Glomerular endothelial cell (primary cell): ENCODE data around the gene C2orf80. TPM values are rescaled to one million over a fixed set of nuclear protein-coding genes. Genes with fewer than 3 reads are reported as not detected.
"Not testable (repeated sequence)": the region's sequence is repeated elsewhere in the genome, so short reads cannot be mapped to it uniquely, and the experiment has no call there.

ENCODE experiments used
- DNase-seq: peaks from one replicate; pipeline ENCODE4 v3.0.0-alpha.2; 2011; ENCODE audit warnings: low read depth, low spot score; ENCODE audit errors: extremely low read depth
- total RNA-seq: library from RNA; depleted of rRNA; stranded (reverse); fragments of >200 nt; gene quantifications from 2 replicates; pipeline ENCODE4 v1.2.3, GENCODE V29; 2015

Gene C2orf80
- total RNA-seq, 1 donor from 2014 or later, result not detected

- DNase-seq, result no peak
Measured at GRCh38 chr2:208136716-208137094, 53.1 kb downstream of the C2orf80 start.

DNA sequence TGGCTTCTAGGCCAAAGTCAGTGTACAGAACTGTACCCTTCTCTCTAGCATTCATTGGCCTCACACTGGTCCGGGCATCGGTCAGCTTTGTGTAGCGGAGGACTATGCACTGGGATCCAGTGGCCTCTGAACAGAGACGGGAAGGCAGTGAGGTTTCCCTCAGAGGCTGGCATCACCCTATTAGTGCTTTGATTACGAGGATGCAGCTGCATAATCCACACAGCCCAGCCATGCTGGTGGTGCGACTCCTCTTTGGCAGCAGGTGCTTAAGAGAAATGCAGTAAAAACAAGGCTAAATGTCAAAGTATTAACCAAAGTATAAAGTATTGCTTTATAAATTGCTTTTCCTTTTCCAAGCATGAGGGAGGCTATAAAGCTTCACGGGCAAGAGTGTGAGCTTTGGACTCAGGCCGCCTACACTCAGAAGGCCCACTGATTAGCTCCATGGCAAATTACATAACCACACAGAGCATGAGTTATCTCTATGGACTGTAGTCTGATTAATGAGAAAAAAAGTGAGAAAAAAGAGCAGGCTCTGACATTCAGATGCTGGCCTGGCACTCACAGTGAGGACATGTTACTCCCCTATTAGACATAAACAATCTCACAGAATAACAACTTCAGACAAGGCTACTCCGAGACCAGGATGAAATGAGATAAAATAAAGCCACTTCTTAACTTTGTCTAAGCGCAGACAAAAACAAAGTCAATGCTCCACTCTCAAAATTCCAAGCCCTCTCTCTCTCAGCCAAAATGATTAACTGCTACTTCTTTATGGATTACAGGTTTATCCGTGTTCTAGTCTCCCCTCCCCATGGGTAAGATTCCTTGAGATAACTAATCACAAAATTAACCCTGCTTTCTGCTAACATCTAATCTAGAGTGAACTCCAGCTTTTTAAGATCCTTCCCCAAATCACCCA lies 53.8 kb downstream of the C2orf80 start:
- no peak for DNase-seq

DNA sequence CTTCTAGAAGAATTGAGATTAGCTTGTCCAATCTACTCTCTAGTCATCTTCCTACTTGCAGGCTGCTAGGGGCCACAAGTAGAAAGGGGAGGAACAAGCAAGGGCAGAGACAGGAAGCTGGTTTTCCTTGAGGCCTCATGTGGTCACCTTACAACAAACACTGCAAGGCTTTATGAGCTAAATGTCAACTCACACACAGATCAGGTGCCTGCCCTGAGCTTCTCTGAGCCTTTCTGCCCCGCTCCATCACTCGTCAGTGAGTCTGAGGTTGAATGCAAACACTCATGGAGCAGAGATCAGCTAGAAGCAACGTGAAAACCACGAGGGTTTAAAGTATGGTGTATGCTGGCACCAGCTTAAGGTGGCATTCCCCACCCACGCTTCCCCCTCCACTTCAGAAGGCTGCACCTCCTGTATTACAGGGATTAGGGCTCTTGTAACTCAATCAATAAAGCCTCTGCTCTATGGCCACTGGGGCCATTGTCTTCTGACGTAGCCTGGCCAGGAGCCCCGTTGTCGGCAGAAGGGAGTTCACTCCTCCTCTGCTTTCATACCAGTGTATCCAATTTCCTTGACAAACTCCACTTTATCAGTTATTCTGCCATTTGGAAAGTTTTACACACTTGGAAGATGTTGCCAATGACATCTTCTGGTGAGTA lies 54.8 kb downstream of the C2orf80 start:
- no peak for DNase-seq

DNA sequence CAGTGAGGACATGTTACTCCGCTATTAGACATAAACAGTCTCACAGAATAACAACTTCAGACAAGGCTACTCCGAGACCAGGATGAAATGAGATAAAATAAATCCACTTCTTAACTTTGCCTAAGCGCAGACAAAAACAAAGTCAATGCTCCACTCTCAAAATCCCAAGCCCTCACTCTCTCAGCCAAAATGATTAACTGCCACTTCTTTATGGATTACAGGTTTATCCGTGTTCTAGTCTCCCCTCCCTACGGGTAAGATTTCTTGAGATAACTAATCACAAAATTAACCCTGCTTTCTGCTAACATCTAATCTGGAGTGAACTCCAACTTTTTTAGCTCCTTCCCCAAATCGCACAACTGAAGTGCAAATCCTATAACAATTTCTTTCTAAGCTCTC lies 59.1 kb downstream of the C2orf80 start:
- DNase-seq, result no peak

DNA sequence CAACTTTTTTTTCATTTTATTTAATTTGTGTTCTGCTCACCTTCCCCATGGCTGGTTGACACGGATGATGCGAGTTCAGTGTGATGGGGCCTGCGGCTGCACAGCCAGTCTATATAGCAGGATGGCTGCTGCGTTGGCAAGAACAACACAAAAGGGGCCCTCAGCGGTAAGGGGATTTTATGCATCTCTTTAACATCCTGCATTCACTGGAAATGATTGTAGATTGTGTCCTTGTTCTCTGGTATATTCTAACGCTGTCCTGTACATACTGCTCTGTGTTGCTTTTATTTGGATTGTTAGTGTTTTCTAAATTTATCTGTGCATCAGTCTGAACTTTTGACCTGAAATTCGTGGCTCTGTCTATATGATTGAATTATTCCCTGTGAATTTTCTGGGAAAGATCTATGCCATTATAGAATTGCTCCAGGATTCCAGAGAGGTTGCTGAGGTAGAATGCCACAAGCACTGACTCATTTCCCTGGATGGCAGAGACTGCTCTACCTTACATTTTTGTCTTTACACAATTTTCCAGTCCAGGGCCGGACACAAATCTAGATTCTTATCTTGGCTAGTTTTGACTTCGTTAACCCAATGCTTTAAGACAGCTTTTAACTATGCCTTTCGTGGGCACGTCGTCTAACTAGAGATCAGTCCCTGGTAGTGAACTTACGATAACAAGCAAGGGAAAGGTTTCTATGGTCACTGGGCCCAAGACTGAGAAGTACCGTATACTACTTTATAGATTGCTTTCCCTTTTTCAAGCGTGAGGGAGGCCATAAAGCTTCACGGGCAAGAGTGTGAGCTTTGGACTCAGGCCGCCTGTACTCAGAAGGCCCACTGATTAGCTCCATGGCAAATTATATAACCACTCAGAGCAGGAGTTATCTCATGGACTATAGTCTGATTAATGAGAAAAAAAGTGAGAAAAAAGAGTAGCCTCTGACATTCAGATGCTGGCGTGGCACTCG lies 59.8 kb downstream of the C2orf80 start, which contains the start of gene CRYGC:
Gene CRYGC, minus strand, starts transcription at position 85 of the 968 bp plus-strand sequence. Its CDS starts 36 bp downstream, at position 49.
- no peak for DNase-seq

GRCh38 chr2:208128136-208128535 lies 61.7 kb downstream of the C2orf80 start:
- DNase-seq, result no peak

DNA sequence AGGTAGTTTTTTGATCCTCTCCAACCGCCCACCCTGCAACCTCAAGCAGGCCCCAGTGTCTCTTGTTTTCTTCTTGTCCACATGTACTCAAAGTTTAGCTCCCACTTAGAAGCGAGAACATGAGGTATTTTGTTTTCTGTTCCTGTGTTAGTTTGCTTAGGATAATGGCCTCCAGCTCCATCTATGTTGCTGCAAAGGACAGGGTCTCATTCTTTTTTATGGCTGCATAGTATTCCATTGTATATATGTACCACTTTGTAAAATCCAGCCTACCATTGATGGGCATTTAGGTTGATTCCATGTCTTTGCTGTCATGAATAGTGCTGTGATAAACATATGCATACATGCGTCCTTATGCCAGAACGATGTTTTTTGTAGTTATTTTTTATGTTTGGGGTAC lies 62.7 kb downstream of the C2orf80 start:
- DNase-seq, result no peak

DNA sequence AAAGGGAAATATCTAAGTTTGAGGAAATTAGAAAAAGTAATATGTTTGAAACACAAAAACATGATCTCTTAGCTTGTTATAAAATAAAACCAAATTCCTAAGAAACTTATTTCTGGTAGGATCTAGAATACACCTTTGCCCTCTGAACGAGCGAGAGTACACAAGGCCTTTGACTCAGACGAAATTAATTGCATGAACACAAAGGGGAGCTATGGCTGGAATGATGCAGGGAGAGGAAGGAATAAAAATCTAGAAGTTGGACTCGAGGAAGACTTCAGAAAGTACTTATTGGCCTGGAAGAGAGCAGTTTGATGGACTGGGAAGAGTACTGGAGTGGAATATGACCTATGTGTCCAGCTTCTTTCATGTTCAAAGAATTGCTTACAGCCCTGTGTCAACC lies 64.6 kb downstream of the C2orf80 start:
- no peak for DNase-seq

DNA sequence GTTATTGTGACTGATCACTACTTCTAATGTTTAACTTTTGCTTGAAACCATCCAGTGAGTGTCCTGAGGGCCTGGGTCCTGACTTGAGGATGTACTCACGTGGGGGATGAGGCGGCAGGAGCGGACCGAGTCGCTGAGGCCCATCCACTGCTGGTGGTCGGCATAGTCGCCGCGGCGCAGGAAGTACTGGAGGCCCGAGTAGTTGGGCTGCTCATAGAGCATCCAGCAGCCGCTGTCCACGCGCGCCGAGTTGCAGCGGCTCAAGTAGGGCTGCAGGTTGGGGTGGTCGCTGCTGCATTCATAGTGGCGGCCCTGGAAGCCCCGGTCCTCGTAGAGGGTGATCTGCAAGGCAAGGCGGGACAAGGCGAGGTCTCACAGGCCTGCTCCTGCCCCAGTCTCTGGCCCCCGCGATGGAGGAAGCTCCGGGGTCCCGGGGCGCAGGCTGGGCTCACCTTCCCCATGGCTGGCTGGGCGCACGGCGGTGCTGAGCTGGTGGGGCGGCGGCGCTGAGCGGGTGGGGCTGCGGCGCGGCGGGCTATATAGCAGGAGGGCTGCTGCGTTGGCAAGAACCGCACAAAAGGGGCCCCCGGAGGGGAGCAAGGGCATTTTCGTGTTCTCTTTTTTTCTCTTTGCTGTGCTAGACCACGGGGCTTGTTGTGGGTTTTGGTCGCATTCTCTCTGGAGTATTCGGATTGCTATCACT lies 65.7 kb downstream of the C2orf80 start, which contains the start of gene CRYGD:
Gene CRYGD, minus strand, starts transcription at position 512 of the 703 bp plus-strand sequence. Its CDS starts 51 bp downstream, at position 461.
- not testable (repeated sequence) for DNase-seq

DNA sequence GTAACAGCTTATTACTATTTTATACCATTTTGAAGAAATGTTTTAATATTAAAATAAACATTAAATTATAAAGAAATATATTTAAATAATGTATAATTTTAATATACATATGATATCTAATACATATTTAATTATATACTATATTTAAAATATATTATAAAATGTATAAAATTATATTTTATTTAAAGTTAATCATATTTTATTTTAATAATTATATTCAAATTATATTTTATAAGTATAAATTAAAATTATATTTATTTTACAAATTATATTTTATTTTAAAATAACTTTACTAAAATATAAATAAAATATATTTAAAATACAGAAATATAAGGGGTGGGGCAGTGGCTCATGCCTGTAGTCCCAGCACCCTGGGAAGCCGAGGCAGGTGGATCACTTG lies 67.6 kb downstream of the C2orf80 start:
- DNase-seq, result no peak

- no peak for DNase-seq
Measured at GRCh38 chr2:208118918-208119317, 70.9 kb downstream of the C2orf80 start.

- DNase-seq, result not testable (repeated sequence)
Measured at GRCh38 chr2:208117390-208117789, 72.4 kb downstream of the C2orf80 start.

Other genes with a start within 250 kb of the C2orf80 start
- gene PLEKHM3, start 164.5 kb downstream of the C2orf80 start, total RNA-seq, result 4.1 and 7.8 TPM in 2 replicates
- not detected in 2 replicates for gene CRYGD, start 65.5 kb downstream of the C2orf80 start, total RNA-seq
- gene CRYGC, start 60.2 kb downstream of the C2orf80 start, total RNA-seq, result not detected in 2 replicates
- gene CRYGB, start 43.9 kb downstream of the C2orf80 start, total RNA-seq, result not detected in 2 replicates
- not detected in 2 replicates for gene CRYGA, start 26.4 kb downstream of the C2orf80 start, total RNA-seq
- 64.1 and 76.4 TPM in 2 replicates for gene IDH1, start 65.0 kb upstream of the C2orf80 start, total RNA-seq
- 19.0 and 27.2 TPM in 2 replicates for gene PIKFYVE, start 76.2 kb upstream of the C2orf80 start, total RNA-seq
- gene PTH2R, start 216.8 kb upstream of the C2orf80 start, total RNA-seq, result 0.97 TPM in 1 of 2 replicates, not detected in the other